HepG2 (cell line): ENCODE measurements around the gene ZMIZ1. TPM values are rescaled to one million over a fixed set of nuclear protein-coding genes. Genes with fewer than 3 reads are reported as not detected.
A peak's percentile ranks its signal among the peaks of the same experiment; 100 is the strongest.

Experiments used
- ATAC-seq: fragments of 200-7000 bp; cut with Tn5 transposase; 3 replicates; pipeline ENCODE4 v1.9.1; 2020; ENCODE audit warnings: mild to moderate bottlenecking, moderate library complexity
- BruUV-seq: library from RNA; stranded (reverse); fragments of 400-500 nt; replicated peaks from 2 replicates; lab custom pipeline; 2021; lab: Mats Ljungman, UMichigan
- CTCF ChIA-PET: fragments of 300-600 bp; formaldehyde crosslinking; extraction: SDS; loops from one replicate; lab custom pipeline; 2021; ENCODE audit warnings: low total read pairs, inconsistent platforms, low intra/inter-chr PET ratio; lab: Yijun Ruan, JAX
- POLR2A ChIA-PET: fragments of 350-600 bp; sonication (Branson Sonifier 250); formaldehyde crosslinking; loops from one replicate; lab custom pipeline; 2020; ENCODE audit warnings: antibody characterized with exemption, inconsistent platforms; lab: Yijun Ruan, JAX
- DNase-seq: peaks from one replicate; pipeline ENCODE4 v3.0.0-alpha.2; 2015; ENCODE audit warnings: low spot score
- FAIRE-seq: peaks from 3 replicates; lab custom pipeline; 2011; peaks lifted over from hg19 to GRCh38; lab: Jason Lieb, UNC
- H2AFZ ChIP-seq: one replicate; pipeline ENCODE4 v1.6.1; 2011; ENCODE audit warnings: low read length, inconsistent platforms
- H3K27ac ChIP-seq: fragments of 300-600 bp; 3 replicates; pipeline ENCODE4 v1.8.0; 2011; ENCODE audit warnings: mixed run types, mild to moderate bottlenecking, mixed read lengths, low read length, inconsistent platforms; ENCODE audit not compliant: insufficient read depth; ENCODE audit errors: extremely low read length
- H3K27me3 ChIP-seq, 2 experiments: fragments of 200-600 bp in 1 of 2; 2 replicates in 1 of 2; 3 replicates in 1 of 2; pipeline versions ENCODE4 v1.6.0 to v1.8.0; 2011; ENCODE audit warnings: low read length in 2 of 2, mild to moderate bottlenecking in 2 of 2, moderate library complexity in 2 of 2, inconsistent platforms in 1 of 2; ENCODE audit not compliant: insufficient read depth in 2 of 2, control insufficient read depth in 1 of 2
- H3K36me3 ChIP-seq, 2 experiments: fragments of 200-600 bp in 1 of 2; replicated peaks in 1 of 2; 2 replicates in 1 of 2; 3 replicates in 1 of 2; pipeline versions ENCODE4 v1.5.1 to v1.8.0; 2011; ENCODE audit warnings: low read length in 2 of 2, inconsistent platforms in 1 of 2; ENCODE audit not compliant: insufficient read depth in 2 of 2, control insufficient read depth in 1 of 2
- H3K4me1 ChIP-seq: 2 replicates; pipeline ENCODE4 v1.5.1; 2012; ENCODE audit warnings: low read length, inconsistent platforms; ENCODE audit not compliant: insufficient read depth
- H3K4me2 ChIP-seq: 2 replicates; pipeline ENCODE4 v1.6.0; 2011; ENCODE audit warnings: low read depth, low read length, inconsistent platforms
- H3K4me3 ChIP-seq, 3 experiments: fragments of 200-600 bp in 1 of 3; sonication (generic), shearing (Covaris generic) in 1 of 3; replicated peaks in 1 of 3; 2 replicates each; pipeline ENCODE4 v1.5.1; 2011 to 2016; ENCODE audit warnings: low read length in 3 of 3, inconsistent platforms in 2 of 3, low read depth in 2 of 3, mild to moderate bottlenecking in 2 of 3, control low read depth in 1 of 3, mixed read lengths in 1 of 3; ENCODE audit not compliant: insufficient read depth in 1 of 3
- H3K79me2 ChIP-seq: one replicate; pipeline ENCODE4 v1.6.1; 2011; ENCODE audit warnings: low read length, inconsistent platforms; ENCODE audit not compliant: insufficient read depth
- H3K9ac ChIP-seq: 2 replicates; pipeline ENCODE4 v1.6.0; 2011; ENCODE audit warnings: mild to moderate bottlenecking, low read depth, low read length, inconsistent platforms; ENCODE audit not compliant: insufficient read depth
- H3K9me3 ChIP-seq: 2 replicates; pipeline ENCODE4 v1.5.1; 2012; ENCODE audit warnings: mild to moderate bottlenecking, low read length
- H4K20me1 ChIP-seq: 2 replicates; pipeline ENCODE4 v1.6.0; 2011; ENCODE audit warnings: inconsistent platforms, mild to moderate bottlenecking, low read length, moderate library complexity; ENCODE audit not compliant: insufficient read depth
- HNF4A ChIP-seq: sonication (generic); formaldehyde crosslinking; IDR thresholded peaks from 2 replicates; pipeline ENCODE4 v1.4.0; 2020; ENCODE audit warnings: missing genetic modification reagents
- KLF15 ChIP-seq: sonication (generic); formaldehyde crosslinking; IDR thresholded peaks from 2 replicates; pipeline ENCODE4 v1.8.1; 2023; ENCODE audit warnings: borderline replicate concordance, mild to moderate bottlenecking, inconsistent platforms, missing genetic modification reagents, mixed read lengths
- ZBTB42 ChIP-seq: sonication (generic); formaldehyde crosslinking; IDR thresholded peaks from 2 replicates; pipeline ENCODE4 v1.5.0; 2020; ENCODE audit warnings: mild to moderate bottlenecking, missing genetic modification reagents
- ZNF34 ChIP-seq: sonication (generic); formaldehyde crosslinking; IDR thresholded peaks from 2 replicates; pipeline ENCODE4 v1.4.0; 2020; ENCODE audit warnings: mild to moderate bottlenecking, missing genetic modification reagents, borderline replicate concordance
- WGBS: methylation state at CpG from one replicate; pipeline ENCODE4 v1.1.6; 2017; ENCODE audit warnings: low lambda C conversion rate; 5-methylcytosine and 5-hydroxymethylcytosine counted together
- in situ Hi-C: cut with HindIII; loops from 2 replicates; pipeline ENCODE4 v1.10.0; 2017; ENCODE audit warnings: low pct_unique_long_range_greater_than_20kb; ENCODE audit not compliant: extremely low pct_ligation_motif_present
- intact Hi-C: fragments of 100-400 bp; cut with micrococcal nuclease; formaldehyde crosslinking; loops from one replicate; pipeline ENCODE4 v1.10.0; 2022; ENCODE audit not compliant: unreplicated experiment
- polyA plus RNA-seq, 8 experiments: library from polyadenylated mRNA; depleted of rRNA in 3 of 8; stranded (reverse) in 7 of 8; unstranded in 1 of 8; fragments of >200 nt; fragmentation: Illumina TruSeq in 4 of 8; extraction: Trizol in 4 of 8; gene quantifications; 2 replicates each; pipeline versions ENCODE4 v1.2.1 to v1.2.3, GENCODE V29; 2011 to 2016; ENCODE audit warnings: low read depth in 4 of 8, missing spikeins in 1 of 8, mixed read lengths in 1 of 8; ENCODE audit not compliant: insufficient read depth in 1 of 8
- total RNA-seq, 5 experiments: library from RNA; depleted of rRNA; stranded (reverse); fragments of >200 nt; fragmentation: Illumina TruSeq; extraction: Trizol; gene quantifications; 2 replicates each; pipeline ENCODE4 v1.2.3, GENCODE V29; 2016; ENCODE audit warnings: low read depth in 1 of 5
- TF ChIP-seq, protein P1 (sequence below): sonication (generic); formaldehyde crosslinking; IDR thresholded peaks from 2 replicates; pipeline ENCODE4 v1.4.0; 2020; ENCODE audit warnings: missing genetic modification reagents
- TF ChIP-seq, protein P2 (sequence below): sonication (generic); formaldehyde crosslinking; IDR thresholded peaks from 2 replicates; pipeline ENCODE4 v1.4.0; 2020; ENCODE audit warnings: missing genetic modification reagents, mild to moderate bottlenecking, borderline replicate concordance

Gene ZMIZ1
- total and polyA plus RNA-seq, 2 of the 13 experiments (the other 11 are each of a cell fraction or from before 2014, with no cell fraction given): 5.3 to 10.2 TPM

DNA sequence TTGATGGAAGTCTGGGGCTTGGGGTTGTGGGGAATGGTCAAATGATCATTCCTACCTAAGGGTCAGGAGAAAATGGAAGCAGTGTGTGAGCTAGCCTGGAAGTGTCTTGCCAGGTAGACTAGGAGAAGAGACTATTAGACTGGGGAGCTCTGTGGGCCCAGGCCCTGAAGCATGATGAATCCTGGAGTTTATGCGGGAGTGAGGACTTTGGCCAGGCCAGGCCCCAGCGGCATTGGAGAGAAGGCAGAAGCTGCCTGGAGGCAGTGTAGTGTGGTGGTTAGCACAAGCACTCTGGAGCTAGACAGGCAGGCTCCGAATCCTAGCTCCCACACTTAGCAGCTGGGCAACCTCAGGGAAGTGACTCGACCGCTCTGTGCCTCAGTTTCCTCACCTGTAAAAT, 29.3 kb downstream of the ZMIZ1 start:
- ChIA-PET CTCF (no interaction called here), POLR2A (interaction anchor here (1.5 to 1.9 kb wide), 2 partner anchors 10 to 59 kb away, joined by 3 to 5 read pairs; no protein-coding TSS in a partner anchor)
- Histone ChIP-seq H4K20me1 (peaks cover 89% of the 10 kb centered on the region), H3K4me1 (peaks cover 91% of the 10 kb centered on the region), H3K27ac (no peak overlapping the region), H3K9ac (no peak overlapping the region), H2AFZ (no peak overlapping the region), H3K9me3 (no peaks in the 10 kb centered on the region), H3K4me3 (no peak overlapping the region), H3K27me3 (no peaks in the 10 kb centered on the region), H3K36me3 (peaks cover 3 to 9% of the 10 kb centered on the region in 2 experiments), H3K79me2 (peaks cover 95% of the 10 kb centered on the region), H3K4me2 (no peak overlapping the region)
- BruUV-seq: no TSS peak
- no peak for FAIRE-seq
- TF ChIP-seq, protein P1, sequence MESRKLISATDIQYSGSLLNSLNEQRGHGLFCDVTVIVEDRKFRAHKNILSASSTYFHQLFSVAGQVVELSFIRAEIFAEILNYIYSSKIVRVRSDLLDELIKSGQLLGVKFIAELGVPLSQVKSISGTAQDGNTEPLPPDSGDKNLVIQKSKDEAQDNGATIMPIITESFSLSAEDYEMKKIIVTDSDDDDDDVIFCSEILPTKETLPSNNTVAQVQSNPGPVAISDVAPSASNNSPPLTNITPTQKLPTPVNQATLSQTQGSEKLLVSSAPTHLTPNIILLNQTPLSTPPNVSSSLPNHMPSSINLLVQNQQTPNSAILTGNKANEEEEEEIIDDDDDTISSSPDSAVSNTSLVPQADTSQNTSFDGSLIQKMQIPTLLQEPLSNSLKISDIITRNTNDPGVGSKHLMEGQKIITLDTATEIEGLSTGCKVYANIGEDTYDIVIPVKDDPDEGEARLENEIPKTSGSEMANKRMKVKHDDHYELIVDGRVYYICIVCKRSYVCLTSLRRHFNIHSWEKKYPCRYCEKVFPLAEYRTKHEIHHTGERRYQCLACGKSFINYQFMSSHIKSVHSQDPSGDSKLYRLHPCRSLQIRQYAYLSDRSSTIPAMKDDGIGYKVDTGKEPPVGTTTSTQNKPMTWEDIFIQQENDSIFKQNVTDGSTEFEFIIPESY: peak; percentile 79
- TF ChIP-seq HNF4A (CRISPR knock-in tag) (peak; percentile 38; the same call in 1 of the 2 replicates), KLF15 (CRISPR knock-in tag) (no peak), ZBTB42 (CRISPR knock-in tag) (no peak), ZNF34 (CRISPR knock-in tag) (no peak)
- TF ChIP-seq, protein P2, sequence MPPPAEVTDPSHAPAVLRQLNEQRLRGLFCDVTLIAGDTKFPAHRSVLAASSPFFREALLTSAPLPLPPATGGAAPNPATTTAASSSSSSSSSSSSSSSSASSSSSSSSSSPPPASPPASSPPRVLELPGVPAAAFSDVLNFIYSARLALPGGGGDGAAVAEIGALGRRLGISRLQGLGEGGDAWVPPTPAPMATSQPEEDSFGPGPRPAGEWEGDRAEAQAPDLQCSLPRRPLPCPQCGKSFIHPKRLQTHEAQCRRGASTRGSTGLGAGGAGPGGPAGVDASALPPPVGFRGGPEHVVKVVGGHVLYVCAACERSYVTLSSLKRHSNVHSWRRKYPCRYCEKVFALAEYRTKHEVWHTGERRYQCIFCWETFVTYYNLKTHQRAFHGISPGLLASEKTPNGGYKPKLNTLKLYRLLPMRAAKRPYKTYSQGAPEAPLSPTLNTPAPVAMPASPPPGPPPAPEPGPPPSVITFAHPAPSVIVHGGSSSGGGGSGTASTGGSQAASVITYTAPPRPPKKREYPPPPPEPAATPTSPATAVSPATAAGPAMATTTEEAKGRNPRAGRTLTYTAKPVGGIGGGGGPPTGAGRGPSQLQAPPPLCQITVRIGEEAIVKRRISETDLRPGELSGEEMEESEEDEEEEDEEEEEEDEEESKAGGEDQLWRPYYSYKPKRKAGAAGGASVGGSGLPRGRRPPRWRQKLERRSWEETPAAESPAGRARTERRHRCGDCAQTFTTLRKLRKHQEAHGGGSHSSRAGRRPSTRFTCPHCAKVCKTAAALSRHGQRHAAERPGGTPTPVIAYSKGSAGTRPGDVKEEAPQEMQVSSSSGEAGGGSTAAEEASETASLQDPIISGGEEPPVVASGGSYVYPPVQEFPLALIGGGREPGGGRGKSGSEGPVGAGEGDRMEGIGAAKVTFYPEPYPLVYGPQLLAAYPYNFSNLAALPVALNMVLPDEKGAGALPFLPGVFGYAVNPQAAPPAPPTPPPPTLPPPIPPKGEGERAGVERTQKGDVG (CRISPR knock-in tag): peak; percentile 40; the same call in 1 of the 2 replicates
- ATAC-seq: no peak
- no peak for DNase-seq
- 91% methylated on average over 5 of the region's 5 CpGs for WGBS
- intact Hi-C loops (no loop called here), in situ Hi-C loops (loop anchor here (25.0 kb wide), 1 partner anchor 89 kb away; no protein-coding TSS in a partner anchor)
